ENCODE data around the gene LAMTOR1. TPM values are rescaled to one million over a fixed set of nuclear protein-coding genes. Genes with fewer than 3 reads are reported as not detected.

LAMTOR1 gene
- total RNA-seq, 1 experiment from 2014 or later = 160 TPM

DNA sequence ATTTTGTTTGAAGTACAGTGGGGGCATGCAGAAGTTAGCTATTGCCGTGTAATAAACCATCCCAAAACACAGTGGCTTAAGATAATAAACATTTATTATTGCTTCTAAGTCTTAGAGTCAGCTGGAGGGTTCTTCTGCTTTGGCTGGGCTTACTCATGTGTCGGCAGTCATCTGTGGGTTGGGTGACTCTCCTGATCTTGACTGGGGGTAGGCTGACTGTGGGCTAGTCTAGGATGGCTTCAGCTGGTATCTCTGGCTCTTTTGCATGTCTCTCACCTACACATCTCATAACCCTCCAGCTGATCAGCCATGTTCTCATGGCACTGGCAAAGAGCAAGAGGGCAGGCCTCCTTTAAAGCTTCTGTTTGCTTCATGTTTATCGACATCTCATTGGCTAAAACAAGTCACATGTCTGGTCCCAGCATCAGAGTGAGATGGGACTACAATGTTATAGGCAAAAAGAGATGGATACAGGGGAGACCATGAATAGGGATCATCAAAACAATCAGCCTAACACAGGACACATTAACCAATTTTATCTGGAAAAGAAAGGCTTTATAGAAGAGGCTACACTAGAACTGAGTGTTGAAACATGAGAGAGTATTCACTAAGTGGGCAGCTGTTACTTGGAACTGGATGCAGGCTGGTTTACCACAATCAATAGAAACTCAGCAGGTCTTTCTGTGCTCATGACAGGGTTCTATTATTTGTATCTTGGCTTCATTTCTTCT, 17.3 kb downstream of the LAMTOR1 start:
- ChIA-PET POLR2A (ENCODE audit: unreplicated experiment) (no interaction called here), CTCF (no interaction called here)
- H3K9me3 ChIP-seq (ENCODE audit: low read length) = no peaks in the 10 kb centered on the region
- no peak overlapping the region for H3K4me3 ChIP-seq (ENCODE audit: low read length)
- H3F3A ChIP-seq (ENCODE audit: low read length, unreplicated experiment) = no peaks in the 10 kb centered on the region
- H2AFZ ChIP-seq (ENCODE audit: low read length) = no peak overlapping the region
- H3K9me2 ChIP-seq (replicated peaks; ENCODE audit: low read length) = no peaks in the 10 kb centered on the region
- peaks cover 5% of the 10 kb centered on the region; the same call in 1 of the 2 replicates for H3K36me3 ChIP-seq (ENCODE audit: low read depth, low read length)
- H3K4me1 ChIP-seq (ENCODE audit: insufficient read depth, low read length) = peaks cover 18% of the 10 kb centered on the region
- no TSS peak for BruUV-seq (replicated peaks)
- no peaks in the 10 kb centered on the region for H3K79me2 ChIP-seq (ENCODE audit: low read length)
- ATAC-seq (no peak), DNase-seq (no peak)
- H3K27me3 ChIP-seq (ENCODE audit: low read length) = no peaks in the 10 kb centered on the region
- TF ChIP-seq EZH2 (IDR thresholded peaks at IDR 0.05; ENCODE audit: low read length, unreplicated experiment) (no peak), EZH2phosphoT487 (IDR thresholded peaks at IDR 0.05; ENCODE audit: borderline replicate concordance, low read length) (no peak)
- TF ChIP-seq, protein P1, sequence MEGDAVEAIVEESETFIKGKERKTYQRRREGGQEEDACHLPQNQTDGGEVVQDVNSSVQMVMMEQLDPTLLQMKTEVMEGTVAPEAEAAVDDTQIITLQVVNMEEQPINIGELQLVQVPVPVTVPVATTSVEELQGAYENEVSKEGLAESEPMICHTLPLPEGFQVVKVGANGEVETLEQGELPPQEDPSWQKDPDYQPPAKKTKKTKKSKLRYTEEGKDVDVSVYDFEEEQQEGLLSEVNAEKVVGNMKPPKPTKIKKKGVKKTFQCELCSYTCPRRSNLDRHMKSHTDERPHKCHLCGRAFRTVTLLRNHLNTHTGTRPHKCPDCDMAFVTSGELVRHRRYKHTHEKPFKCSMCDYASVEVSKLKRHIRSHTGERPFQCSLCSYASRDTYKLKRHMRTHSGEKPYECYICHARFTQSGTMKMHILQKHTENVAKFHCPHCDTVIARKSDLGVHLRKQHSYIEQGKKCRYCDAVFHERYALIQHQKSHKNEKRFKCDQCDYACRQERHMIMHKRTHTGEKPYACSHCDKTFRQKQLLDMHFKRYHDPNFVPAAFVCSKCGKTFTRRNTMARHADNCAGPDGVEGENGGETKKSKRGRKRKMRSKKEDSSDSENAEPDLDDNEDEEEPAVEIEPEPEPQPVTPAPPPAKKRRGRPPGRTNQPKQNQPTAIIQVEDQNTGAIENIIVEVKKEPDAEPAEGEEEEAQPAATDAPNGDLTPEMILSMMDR (conservative IDR thresholded peaks at IDR 0.05; ENCODE audit: low read depth, low read length) = no peak
- H3K27ac ChIP-seq (ENCODE audit: low read length) = no peak overlapping the region
- no peak overlapping the region for H3K9ac ChIP-seq (ENCODE audit: low read length)
- intact Hi-C loops (cut with micrococcal nuclease) = no loop called here
- H3K4me2 ChIP-seq (ENCODE audit: low read length) = no peak overlapping the region
- H4K20me1 ChIP-seq (ENCODE audit: low read length) = no peaks in the 10 kb centered on the region

DNA sequence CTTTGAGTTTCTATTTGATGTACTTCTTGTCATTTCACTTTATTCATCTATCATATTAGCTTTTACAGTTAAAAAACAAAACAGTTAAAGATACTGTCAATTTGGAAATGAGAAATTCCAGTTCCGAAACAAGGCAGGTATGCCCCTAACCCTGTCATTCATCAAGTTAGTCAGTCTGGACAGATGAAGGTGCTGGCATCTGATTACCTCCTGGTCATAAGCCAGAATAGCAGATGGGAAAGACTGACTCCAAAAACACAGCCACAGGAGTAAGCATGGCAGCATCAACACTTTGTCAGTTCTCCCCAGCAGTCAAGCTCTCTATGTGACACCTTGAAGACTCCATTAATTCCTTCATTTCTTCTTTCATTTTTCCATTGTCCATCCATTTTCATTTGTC, 18.1 kb downstream of the LAMTOR1 start:
- no TSS peak for BruUV-seq (replicated peaks)
- POLR2A ChIA-PET (ENCODE audit: unreplicated experiment) = no interaction called here

DNA sequence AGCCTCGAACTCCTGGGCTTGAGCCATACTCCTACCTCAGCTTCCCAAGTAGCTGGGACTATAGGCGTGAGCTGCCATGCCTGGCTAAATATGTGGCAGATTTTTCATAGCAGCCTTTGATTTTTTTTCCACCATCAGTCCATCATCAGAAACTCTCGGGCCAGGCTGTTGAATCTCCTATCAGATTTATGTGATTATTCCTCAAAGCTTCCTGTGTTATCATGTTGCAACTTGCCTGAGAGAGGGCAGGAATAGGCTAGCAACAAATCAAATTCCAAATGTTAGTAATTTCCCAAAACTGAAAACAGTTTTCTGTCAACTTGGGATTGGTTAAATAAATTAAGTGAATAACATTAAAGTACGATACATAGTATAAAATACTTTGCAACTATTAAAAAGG, 19.0 kb downstream of the LAMTOR1 start:
- H4K20me1 ChIP-seq (ENCODE audit: low read length) = no peaks in the 10 kb centered on the region
- intact Hi-C loops (cut with micrococcal nuclease) = no loop called here
- H3K4me3 ChIP-seq (ENCODE audit: low read length) = no peak overlapping the region
- no peak for ATAC-seq
- H3K36me3 ChIP-seq (ENCODE audit: low read depth, low read length) = no peaks in the 10 kb centered on the region; the same call in 1 of the 2 replicates
- peaks cover 18% of the 10 kb centered on the region for H3K4me1 ChIP-seq (ENCODE audit: insufficient read depth, low read length)
- ChIA-PET CTCF (no interaction called here), POLR2A (ENCODE audit: unreplicated experiment) (no interaction called here)
- no peak overlapping the region for H3K27ac ChIP-seq (ENCODE audit: low read length)
- H3K9me3 ChIP-seq (ENCODE audit: low read length) = no peaks in the 10 kb centered on the region
- no peak overlapping the region for H2AFZ ChIP-seq (ENCODE audit: low read length)
- no peaks in the 10 kb centered on the region for H3F3A ChIP-seq (ENCODE audit: low read length, unreplicated experiment)
- TF ChIP-seq, protein P1 (conservative IDR thresholded peaks at IDR 0.05; ENCODE audit: low read depth, low read length) = no peak
- TF ChIP-seq EZH2phosphoT487 (IDR thresholded peaks at IDR 0.05; ENCODE audit: borderline replicate concordance, low read length) (no peak), EZH2 (IDR thresholded peaks at IDR 0.05; ENCODE audit: low read length, unreplicated experiment) (no peak)
- DNase-seq = no peak
- H3K9ac ChIP-seq (ENCODE audit: low read length) = no peak overlapping the region
- no peak overlapping the region for H3K4me2 ChIP-seq (ENCODE audit: low read length)
- BruUV-seq (replicated peaks) = no TSS peak
- no peaks in the 10 kb centered on the region for H3K9me2 ChIP-seq (replicated peaks; ENCODE audit: low read length)
- H3K27me3 ChIP-seq (ENCODE audit: low read length) = no peaks in the 10 kb centered on the region
- peaks cover 12% of the 10 kb centered on the region for H3K79me2 ChIP-seq (ENCODE audit: low read length)

More for the DNA sequence above, 18.1 kb downstream of the LAMTOR1 start:
- CTCF ChIA-PET = no interaction called here
- no peaks in the 10 kb centered on the region for H4K20me1 ChIP-seq (ENCODE audit: low read length)
- H3K27ac ChIP-seq (ENCODE audit: low read length) = no peak overlapping the region
- intact Hi-C loops (cut with micrococcal nuclease) = no loop called here
- no peaks in the 10 kb centered on the region for H3F3A ChIP-seq (ENCODE audit: low read length, unreplicated experiment)
- H3K9ac ChIP-seq (ENCODE audit: low read length) = no peak overlapping the region
- no peak for DNase-seq
- peaks cover 18% of the 10 kb centered on the region for H3K4me1 ChIP-seq (ENCODE audit: insufficient read depth, low read length)
- no peak for ATAC-seq
- H3K36me3 ChIP-seq (ENCODE audit: low read depth, low read length) = peaks cover 3% of the 10 kb centered on the region; the same call in 1 of the 2 replicates
- H3K79me2 ChIP-seq (ENCODE audit: low read length) = peaks cover 3% of the 10 kb centered on the region
- no peak overlapping the region for H3K4me3 ChIP-seq (ENCODE audit: low read length)
- H2AFZ ChIP-seq (ENCODE audit: low read length) = no peak overlapping the region
- no peak overlapping the region for H3K4me2 ChIP-seq (ENCODE audit: low read length)
- no peaks in the 10 kb centered on the region for H3K27me3 ChIP-seq (ENCODE audit: low read length)
- TF ChIP-seq, protein P1 (conservative IDR thresholded peaks at IDR 0.05; ENCODE audit: low read depth, low read length) = no peak
- TF ChIP-seq EZH2 (IDR thresholded peaks at IDR 0.05; ENCODE audit: low read length, unreplicated experiment) = no peak
- no peak for TF ChIP-seq EZH2phosphoT487 (IDR thresholded peaks at IDR 0.05; ENCODE audit: borderline replicate concordance, low read length)
- H3K9me2 ChIP-seq (replicated peaks; ENCODE audit: low read length) = no peaks in the 10 kb centered on the region
- no peaks in the 10 kb centered on the region for H3K9me3 ChIP-seq (ENCODE audit: low read length)
